Calu3 (cell line): Measurements from ENCODE around the gene MSL1. TPM values are rescaled to one million over a fixed set of nuclear protein-coding genes. Genes with fewer than 3 reads are reported as not detected.
A peak's percentile ranks its signal among the peaks of the same experiment; 100 is the strongest.

Experiments
- BruUV-seq: library from RNA; stranded (reverse); fragments of 400-500 nt; replicated peaks from 2 replicates; lab custom pipeline; 2021; lab: Mats Ljungman, UMichigan
- CTCF ChIA-PET: fragments of 300-600 bp; sonication (Branson Sonifier 250); formaldehyde crosslinking; loops from one replicate; lab custom pipeline; 2022; ENCODE audit warnings: antibody characterized with exemption; lab: Charles Lee
- DNase-seq: peaks from one replicate; pipeline ENCODE4 v3.0.0; 2022
- H3K27ac Mint-ChIP-seq: one replicate; pipeline ENCODE4 v1.8.0; 2022; ENCODE audit warnings: mixed read lengths; ENCODE audit not compliant: unreplicated experiment
- H3K27me3 Mint-ChIP-seq: one replicate; pipeline ENCODE4 v1.8.0; 2022; ENCODE audit warnings: mixed read lengths; ENCODE audit not compliant: unreplicated experiment
- H3K36me3 Mint-ChIP-seq: one replicate; pipeline ENCODE4 v1.8.0; 2022; ENCODE audit warnings: mild to moderate bottlenecking, moderate library complexity, mixed read lengths; ENCODE audit not compliant: insufficient read depth, unreplicated experiment
- H3K4me1 Mint-ChIP-seq: one replicate; pipeline ENCODE4 v1.8.0; 2022; ENCODE audit warnings: mild to moderate bottlenecking, low read depth, mixed read lengths; ENCODE audit not compliant: unreplicated experiment
- H3K4me3 Mint-ChIP-seq: one replicate; pipeline ENCODE4 v1.8.0; 2022; ENCODE audit warnings: mild to moderate bottlenecking, low read depth, moderate library complexity, mixed read lengths; ENCODE audit not compliant: unreplicated experiment
- H3K9me3 Mint-ChIP-seq: one replicate; pipeline ENCODE4 v1.8.0; 2022; ENCODE audit warnings: low read depth, mixed read lengths; ENCODE audit not compliant: unreplicated experiment
- intact Hi-C: fragments of 100-400 bp; cut with micrococcal nuclease; formaldehyde crosslinking; loops from one replicate; pipeline ENCODE4 v1.10.0; 2022; ENCODE audit not compliant: unreplicated experiment
- total RNA-seq: library from RNA; stranded (reverse); gene quantifications from 2 replicates; pipeline ENCODE4 v1.2.3, GENCODE V29; 2022
- TF ChIP-seq, protein P1 (sequence below): fragments of 200-600 bp; IDR thresholded peaks from one replicate; pipeline ENCODE4 v1.8.0; 2022; ENCODE audit warnings: antibody characterized with exemption; ENCODE audit not compliant: unreplicated experiment

MSL1 gene
- total RNA-seq, 1 experiment from 2014 or later: 505 TPM

DNA sequence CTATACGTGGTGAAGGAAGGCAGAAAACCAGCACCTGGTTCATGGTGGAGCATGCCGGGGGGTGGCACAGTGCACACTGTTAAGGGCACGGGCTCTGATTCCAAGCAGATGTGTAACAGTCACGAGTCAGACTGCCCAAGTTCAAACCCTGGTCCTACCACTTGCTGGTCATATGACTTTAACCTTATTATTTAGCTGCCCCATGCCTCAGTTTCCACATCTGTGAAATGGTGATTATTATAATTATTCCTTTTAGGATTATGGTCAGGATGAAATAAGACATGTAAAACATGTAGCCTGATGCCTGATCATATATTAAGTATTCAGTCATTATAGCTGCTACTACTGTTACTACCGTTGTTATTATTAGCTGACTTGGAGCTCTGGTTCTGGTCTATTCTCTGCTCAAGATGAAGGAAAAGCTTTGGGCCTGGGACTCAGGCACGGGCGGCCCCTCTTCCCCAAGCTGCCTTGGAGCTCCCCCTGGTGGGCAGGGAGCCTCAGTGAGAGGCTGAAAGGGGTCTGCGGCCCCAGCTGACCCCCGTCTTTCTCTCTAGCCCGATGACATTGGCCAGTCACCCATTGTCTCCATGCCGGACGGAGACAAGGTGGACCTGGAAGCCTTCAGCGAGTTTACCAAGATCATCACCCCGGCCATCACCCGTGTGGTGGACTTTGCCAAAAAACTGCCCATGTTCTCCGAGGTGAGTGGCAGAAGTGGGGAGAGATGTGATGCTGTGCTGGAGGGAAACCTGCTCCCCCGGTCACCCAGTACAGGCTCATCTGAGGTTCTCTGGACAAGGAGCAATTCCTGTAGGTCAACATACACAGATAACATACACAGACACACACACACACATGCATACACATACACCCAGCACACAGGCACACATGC lies 35.4 kb upstream of the MSL1 start:
- TF ChIP-seq, protein P1, sequence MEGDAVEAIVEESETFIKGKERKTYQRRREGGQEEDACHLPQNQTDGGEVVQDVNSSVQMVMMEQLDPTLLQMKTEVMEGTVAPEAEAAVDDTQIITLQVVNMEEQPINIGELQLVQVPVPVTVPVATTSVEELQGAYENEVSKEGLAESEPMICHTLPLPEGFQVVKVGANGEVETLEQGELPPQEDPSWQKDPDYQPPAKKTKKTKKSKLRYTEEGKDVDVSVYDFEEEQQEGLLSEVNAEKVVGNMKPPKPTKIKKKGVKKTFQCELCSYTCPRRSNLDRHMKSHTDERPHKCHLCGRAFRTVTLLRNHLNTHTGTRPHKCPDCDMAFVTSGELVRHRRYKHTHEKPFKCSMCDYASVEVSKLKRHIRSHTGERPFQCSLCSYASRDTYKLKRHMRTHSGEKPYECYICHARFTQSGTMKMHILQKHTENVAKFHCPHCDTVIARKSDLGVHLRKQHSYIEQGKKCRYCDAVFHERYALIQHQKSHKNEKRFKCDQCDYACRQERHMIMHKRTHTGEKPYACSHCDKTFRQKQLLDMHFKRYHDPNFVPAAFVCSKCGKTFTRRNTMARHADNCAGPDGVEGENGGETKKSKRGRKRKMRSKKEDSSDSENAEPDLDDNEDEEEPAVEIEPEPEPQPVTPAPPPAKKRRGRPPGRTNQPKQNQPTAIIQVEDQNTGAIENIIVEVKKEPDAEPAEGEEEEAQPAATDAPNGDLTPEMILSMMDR: no peak
- H3K27ac Mint-ChIP-seq: no peak overlapping the region

GRCh38 chr17:40087049-40087794 lies 34.5 kb upstream of the MSL1 start:
- intact Hi-C loops: loop anchor here (2.0 kb wide), 1 partner anchor 72 kb away; the partner anchor contains the start of gene CSF3
- Mint-ChIP-seq H3K9me3 (no peaks in the 10 kb centered on the region), H3K4me1 (no peaks in the 10 kb centered on the region), H3K4me3 (no peak overlapping the region), H3K36me3 (peaks cover 10% of the 10 kb centered on the region), H3K27ac (no peak overlapping the region), H3K27me3 (no peaks in the 10 kb centered on the region)
- TF ChIP-seq, protein P1: no peak
- no TSS peak for BruUV-seq
- no peak for DNase-seq
- CTCF ChIA-PET: interaction anchor here (0.6 to 37.1 kb wide), 40 partner anchors 12 to 465 kb away, joined by 3 to 1006 read pairs (median 8); partner anchors contain the start of genes CASC3, CSF3, MED24 and NR1D1

More for the DNA sequence above, 35.4 kb upstream of the MSL1 start:
- Mint-ChIP-seq H3K4me3 (no peak overlapping the region), H3K9me3 (no peaks in the 10 kb centered on the region), H3K36me3 (peaks cover 10% of the 10 kb centered on the region), H3K27me3 (no peaks in the 10 kb centered on the region), H3K4me1 (no peaks in the 10 kb centered on the region)
- BruUV-seq: no TSS peak
- CTCF ChIA-PET: interaction anchor here (0.6 to 37.1 kb wide), 56 partner anchors 12 to 1268 kb away, joined by 3 to 1006 read pairs (median 5); partner anchors contain the start of genes CASC3, CSF3, GSDMB and MED24
- intact Hi-C loops: loop anchor here (1.0 to 2.0 kb wide), 7 partner anchors 15 to 72 kb away; partner anchors contain the start of genes CSF3 and MED24
- DNase-seq: peak; percentile 100

DNA sequence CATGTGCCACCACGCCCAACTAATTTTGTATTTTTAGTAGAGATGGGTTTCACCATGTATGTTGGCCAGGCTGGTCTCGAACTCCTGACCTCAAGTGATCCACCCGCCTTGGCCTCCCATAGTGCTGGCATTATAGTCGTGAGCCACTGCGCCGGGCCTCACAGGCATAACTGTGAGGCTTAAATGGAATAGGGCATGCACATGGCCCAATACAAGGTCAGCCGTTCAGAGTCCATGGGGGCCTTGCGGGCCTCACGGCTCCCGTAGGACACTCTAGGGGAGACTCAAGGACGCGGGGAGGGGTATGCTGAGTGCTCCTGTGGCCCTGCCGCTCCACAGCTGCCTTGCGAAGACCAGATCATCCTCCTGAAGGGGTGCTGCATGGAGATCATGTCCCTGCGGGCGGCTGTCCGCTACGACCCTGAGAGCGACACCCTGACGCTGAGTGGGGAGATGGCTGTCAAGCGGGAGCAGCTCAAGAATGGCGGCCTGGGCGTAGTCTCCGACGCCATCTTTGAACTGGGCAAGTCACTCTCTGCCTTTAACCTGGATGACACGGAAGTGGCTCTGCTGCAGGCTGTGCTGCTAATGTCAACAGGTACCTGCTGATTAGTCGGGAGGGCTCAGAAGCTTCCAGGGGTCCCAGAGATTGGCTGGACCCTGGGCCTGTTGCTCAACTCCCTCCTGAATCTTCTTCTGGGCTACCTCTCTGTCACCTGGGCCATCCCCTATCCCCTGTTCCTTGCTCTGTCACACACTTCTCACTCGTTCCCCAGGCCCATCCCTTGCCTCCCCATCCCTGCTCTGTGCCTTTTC lies 33.7 kb upstream of the MSL1 start:
- no peak for DNase-seq
- intact Hi-C loops: loop anchor here (2.0 kb wide), 1 partner anchor 73 kb away; the partner anchor contains the start of gene CSF3
- CTCF ChIA-PET: interaction anchor here (0.5 to 4.7 kb wide), 10 partner anchors 8 to 200 kb away, joined by 3 to 48 read pairs (median 4); partner anchors contain the start of genes MED24 and NR1D1
- no peak overlapping the region for H3K4me3 Mint-ChIP-seq
- no peak overlapping the region for H3K27ac Mint-ChIP-seq
- no peaks in the 10 kb centered on the region for H3K9me3 Mint-ChIP-seq
- BruUV-seq: no TSS peak
- H3K27me3 Mint-ChIP-seq: no peaks in the 10 kb centered on the region
- H3K36me3 Mint-ChIP-seq: peaks cover 10% of the 10 kb centered on the region
- TF ChIP-seq, protein P1: no peak
- H3K4me1 Mint-ChIP-seq: no peaks in the 10 kb centered on the region
